B cell (primary cell): ENCODE results near the gene POGK. TPM values are rescaled to one million over a fixed set of nuclear protein-coding genes. Genes with fewer than 3 reads are reported as not detected.

Experiments
- ATAC-seq: fragments of 200-7000 bp; cut with Tn5 transposase; one replicate; pipeline ENCODE4 v1.10.0; 2021; ENCODE audit warnings: low read depth, mild to moderate bottlenecking, moderate number of reproducible peaks, moderate library complexity
- CTCF ChIA-PET: fragments of 350-600 bp; sonication (Branson Sonifier 250); formaldehyde crosslinking; loops from one replicate; lab custom pipeline; 2021; ENCODE audit warnings: antibody characterized with exemption, inconsistent platforms; lab: Charles Lee
- POLR2A ChIA-PET: fragments of 350-600 bp; sonication (Branson Sonifier 250); formaldehyde crosslinking; loops from one replicate; lab custom pipeline; 2021; ENCODE audit warnings: antibody characterized with exemption; lab: Charles Lee
- DNase-seq: peaks from one replicate; pipeline ENCODE4 v3.0.0; 2013
- H2AFZ ChIP-seq: 2 replicates; pipeline ENCODE4 v1.6.1; 2012; ENCODE audit warnings: mild to moderate bottlenecking, low read depth, low read length; ENCODE audit not compliant: insufficient read depth, poor library complexity, severe bottlenecking
- H3K27ac ChIP-seq, 2 donors: 1 replicate in 1 of 2; 2 replicates in 1 of 2; pipeline ENCODE4 v1.5.1; 2012 to 2013; ENCODE audit warnings: low read length in 2 of 2, mild to moderate bottlenecking in 2 of 2, moderate library complexity in 1 of 2
- H3K27me3 ChIP-seq, 4 experiments: fragments of 200-600 bp in 1 of 4; sonication (generic) in 1 of 4; replicated peaks in 1 of 4; 1 replicate in 2 of 4; 2 replicates in 2 of 4; pipeline versions ENCODE4 v1.6.1 to v1.7.0; 2013 to 2016; ENCODE audit warnings: low read length in 3 of 4, mild to moderate bottlenecking in 2 of 4, mixed read lengths in 1 of 4, moderate library complexity in 1 of 4; ENCODE audit not compliant: insufficient read depth in 4 of 4, control insufficient read depth in 3 of 4; ENCODE audit errors: control extremely low read depth in 1 of 4
- H3K36me3 ChIP-seq, 2 experiments: replicated peaks in 1 of 2; 1 replicate in 1 of 2; 2 replicates in 1 of 2; pipeline versions ENCODE4 v1.6.1 to v1.7.1; 2013; ENCODE audit warnings: low read length in 1 of 2; ENCODE audit not compliant: insufficient read depth in 2 of 2, control insufficient read depth in 1 of 2; ENCODE audit errors: control extremely low read depth in 1 of 2, extremely low read depth in 1 of 2
- H3K4me1 ChIP-seq, 2 donors: fragments of 200-600 bp in 1 of 2; sonication (generic) in 1 of 2; 1 replicate in 1 of 2; 2 replicates in 1 of 2; pipeline versions ENCODE4 v1.5.1 to v1.6.1; 2013 to 2017; ENCODE audit warnings: low read length in 2 of 2; ENCODE audit not compliant: control insufficient read depth in 2 of 2, insufficient read depth in 2 of 2
- H3K4me2 ChIP-seq: replicated peaks from 2 replicates; pipeline ENCODE3; 2012; ENCODE audit warnings: mild to moderate bottlenecking, low read depth, low read length; ENCODE audit not compliant: poor library complexity, severe bottlenecking
- H3K4me3 ChIP-seq, 5 experiments: fragments of 200-600 bp in 1 of 5; sonication (generic) in 1 of 5; 1 replicate in 3 of 5; 2 replicates in 2 of 5; pipeline versions ENCODE4 v1.5.1 to v1.7.0; 2011 to 2016; ENCODE audit warnings: low read length in 4 of 5, mild to moderate bottlenecking in 4 of 5, low read depth in 2 of 5, control low read depth in 1 of 5, moderate library complexity in 1 of 5; ENCODE audit not compliant: insufficient read depth in 1 of 5; ENCODE audit errors: control extremely low read depth in 1 of 5, extremely low read depth in 1 of 5
- H3K79me2 ChIP-seq: fragments of 200-600 bp; sonication (generic); one replicate; pipeline ENCODE4 v1.6.0; 2016; ENCODE audit warnings: low read length; ENCODE audit not compliant: control insufficient read depth, insufficient read depth
- H3K9ac ChIP-seq: fragments of 200-600 bp; sonication (generic); 2 replicates; pipeline ENCODE4 v1.6.1; 2017; ENCODE audit warnings: mild to moderate bottlenecking, low read length, moderate library complexity
- H3K9me3 ChIP-seq, 3 donors: one replicate each; pipeline versions ENCODE4 v1.6.1 to v1.7.1; 2013; ENCODE audit warnings: low read length in 2 of 3; ENCODE audit not compliant: control insufficient read depth in 2 of 3, insufficient read depth in 1 of 3; ENCODE audit errors: control extremely low read depth in 1 of 3
- H4K20me1 ChIP-seq: 2 replicates; pipeline ENCODE4 v1.6.0; 2012; ENCODE audit warnings: mild to moderate bottlenecking, low read length; ENCODE audit not compliant: insufficient read depth, control insufficient read depth, poor library complexity, severe bottlenecking
- H3K27ac Mint-ChIP-seq: one replicate; pipeline ENCODE4 v1.8.0; 2021; ENCODE audit warnings: mixed read lengths
- H3K27me3 Mint-ChIP-seq: one replicate; pipeline ENCODE4 v1.8.0; 2021; ENCODE audit warnings: mixed read lengths
- H3K4me1 Mint-ChIP-seq: one replicate; pipeline ENCODE4 v1.8.0; 2021; ENCODE audit warnings: mixed read lengths
- H3K4me3 Mint-ChIP-seq: one replicate; pipeline ENCODE4 v1.8.0; 2021; ENCODE audit warnings: mixed read lengths
- H3K9me3 Mint-ChIP-seq: one replicate; pipeline ENCODE4 v1.8.0; 2022; ENCODE audit warnings: mixed read lengths; ENCODE audit not compliant: insufficient read depth
- CTCF ChIP-seq: fragments of 200-600 bp; IDR thresholded peaks from one replicate; pipeline ENCODE4 v1.8.0; 2022; ENCODE audit warnings: antibody characterized with exemption, mild to moderate bottlenecking
- EZH2 ChIP-seq: IDR thresholded peaks from 2 replicates; pipeline ENCODE4 v1.6.1; 2012; ENCODE audit warnings: borderline replicate concordance, low read depth, mild to moderate bottlenecking, moderate library complexity, low read length; ENCODE audit not compliant: insufficient read depth, poor library complexity, severe bottlenecking
- WGBS: methylation state at CpG from one replicate; pipeline ENCODE4 v1.1.5; 2013; ENCODE audit warnings: missing lambda C conversion rate; ENCODE audit not compliant: insufficient coverage; 5-methylcytosine and 5-hydroxymethylcytosine counted together
- intact Hi-C: fragments of 100-400 bp; cut with micrococcal nuclease; formaldehyde crosslinking; loops from one replicate; pipeline ENCODE4 v1.10.0; 2022
- polyA plus RNA-seq: library from polyadenylated mRNA; depleted of rRNA; stranded (reverse); fragments of >200 nt; gene quantifications from 2 replicates; pipeline ENCODE4 v1.2.3, GENCODE V29; 2012
- total RNA-seq, 2 donors: library from RNA; stranded (reverse); fragments of 120-200 nt in 1 of 2; gene quantifications; 1 replicate in 1 of 2; 2 replicates in 1 of 2; pipeline versions ENCODE4 v1.2.3 to v1.2.4, GENCODE V29; 2013 to 2022

The POGK gene
- total and polyA plus RNA-seq, 2 donors (not counting 1 experiment from before 2014, with no cell fraction given): 10.4 to 45.0 TPM

- Mint-ChIP-seq H3K4me1 (peaks cover 12% of the 10 kb centered on the region), H3K27me3 (no peaks in the 10 kb centered on the region), H3K4me3 (no peak overlapping the region), H3K27ac (no peak overlapping the region), H3K9me3 (no peaks in the 10 kb centered on the region)
- H4K20me1 ChIP-seq: peaks cover 46% of the 10 kb centered on the region
- ChIA-PET POLR2A (no interaction called here), CTCF (no interaction called here)
- no peak overlapping the region for H3K9ac ChIP-seq
- H3K4me1 ChIP-seq: no peaks in the 10 kb centered on the region
- H2AFZ ChIP-seq: no peak overlapping the region
- peaks cover 2 to 95% of the 10 kb centered on the region in 2 experiments for H3K36me3 ChIP-seq
- no peak for ATAC-seq
- no peak for DNase-seq
- no peaks in the 10 kb centered on the region for H3K9me3 ChIP-seq
- peaks cover 19% of the 10 kb centered on the region for H3K79me2 ChIP-seq
- H3K27me3 ChIP-seq: no peaks in the 10 kb centered on the region
- intact Hi-C loops: no loop called here
- no peak overlapping the region for H3K4me3 ChIP-seq
- no peak overlapping the region for H3K27ac ChIP-seq
- TF ChIP-seq EZH2: no peak
- TF ChIP-seq CTCF: no peak
- no peak overlapping the region for H3K4me2 ChIP-seq
Measured at GRCh38 chr1:166848193-166848592, 8.9 kb downstream of the POGK start.

GRCh38 chr1:166849135-166849534 is 9.9 kb downstream of the POGK start:
- H2AFZ ChIP-seq: no peak overlapping the region
- no peaks in the 10 kb centered on the region for H3K27me3 ChIP-seq
- H3K79me2 ChIP-seq: peaks cover 12% of the 10 kb centered on the region
- H3K36me3 ChIP-seq: peaks cover 4 to 93% of the 10 kb centered on the region in 2 experiments
- ATAC-seq (no peak), DNase-seq (no peak)
- Mint-ChIP-seq H3K27ac (no peak overlapping the region), H3K9me3 (no peaks in the 10 kb centered on the region), H3K4me3 (no peak overlapping the region), H3K27me3 (no peaks in the 10 kb centered on the region), H3K4me1 (peaks cover 12% of the 10 kb centered on the region)
- CTCF ChIA-PET: no interaction called here
- H3K27ac ChIP-seq: no peak overlapping the region
- no peak for TF ChIP-seq CTCF
- no peak for TF ChIP-seq EZH2
- no peaks in the 10 kb centered on the region for H3K4me1 ChIP-seq
- no peak overlapping the region for H3K4me3 ChIP-seq
- H4K20me1 ChIP-seq: peaks cover 37% of the 10 kb centered on the region
- intact Hi-C loops: no loop called here
- no peaks in the 10 kb centered on the region for H3K9me3 ChIP-seq
- no peak overlapping the region for H3K4me2 ChIP-seq
- no peak overlapping the region for H3K9ac ChIP-seq
- WGBS: 98% methylated on average over 20 of the region's 20 CpGs
- POLR2A ChIA-PET: no interaction called here
